ENCODE results near the gene SNCG. TPM values are rescaled to one million over a fixed set of nuclear protein-coding genes. Genes with fewer than 3 reads are reported as not detected.

SNCG gene
- total and polyA plus RNA-seq, 4 donors, result 70.0 to 209 (median 98.4) TPM

GRCh38 chr10:86962136-86962980, 4.0 kb downstream of the SNCG start:
- intact Hi-C loops (cut with DNase I), result loop anchor here in 1 of 2 donors (5.0 kb wide), 1 partner anchor 250 kb away; no protein-coding TSS in a partner anchor
- H3K4me1 ChIP-seq (ENCODE audit: control insufficient read depth in 1 of 2, insufficient read depth in 2 of 2, low read length in 2 of 2), result peaks cover 0 to 5% of the 10 kb centered on the region in 2 donors
- H3K27ac ChIP-seq (ENCODE audit: low read depth in 1 of 2, low read length in 2 of 2), result no peak overlapping the region
- H3K9me3 ChIP-seq (ENCODE audit: control insufficient read depth, low read length), result no peaks in the 10 kb centered on the region
- H3K36me3 ChIP-seq (ENCODE audit: control insufficient read depth in 1 of 2, insufficient read depth in 2 of 2, low read length in 1 of 2), result no peaks in the 10 kb centered on the region
- WGBS, 2 donors, result 87 to 91% methylated on average over 7 of the region's 7 CpGs
- no peaks in the 10 kb centered on the region for H3K27me3 ChIP-seq (ENCODE audit: control insufficient read depth in 1 of 2, insufficient read depth in 2 of 2, low read length in 1 of 2)
- H3K4me3 ChIP-seq (ENCODE audit: low read length in 2 of 2), result no peak overlapping the region
- no peak for ATAC-seq (ENCODE audit: low FRiP score)
- no peak for DNase-seq

DNA sequence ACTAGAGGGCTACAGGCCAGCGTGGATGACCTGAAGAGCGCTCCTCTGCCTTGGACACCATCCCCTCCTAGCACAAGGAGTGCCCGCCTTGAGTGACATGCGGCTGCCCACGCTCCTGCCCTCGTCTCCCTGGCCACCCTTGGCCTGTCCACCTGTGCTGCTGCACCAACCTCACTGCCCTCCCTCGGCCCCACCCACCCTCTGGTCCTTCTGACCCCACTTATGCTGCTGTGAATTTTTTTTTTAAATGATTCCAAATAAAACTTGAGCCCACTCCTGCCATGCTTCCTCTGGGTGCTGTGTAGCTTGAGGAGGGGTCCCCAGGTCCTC, 4.5 kb downstream of the SNCG start:
- Histone ChIP-seq H3K9me3 (ENCODE audit: control insufficient read depth, low read length) (no peaks in the 10 kb centered on the region), H3K27ac (ENCODE audit: low read depth in 1 of 2, low read length in 2 of 2) (no peak overlapping the region), H3K4me1 (ENCODE audit: control insufficient read depth in 1 of 2, insufficient read depth in 2 of 2, low read length in 2 of 2) (peaks cover 0 to 1% of the 10 kb centered on the region in 2 donors), H3K27me3 (ENCODE audit: control insufficient read depth in 1 of 2, insufficient read depth in 2 of 2, low read length in 1 of 2) (no peaks in the 10 kb centered on the region), H3K36me3 (ENCODE audit: control insufficient read depth in 1 of 2, insufficient read depth in 2 of 2, low read length in 1 of 2) (no peaks in the 10 kb centered on the region), H3K4me3 (ENCODE audit: low read length in 2 of 2) (no peak overlapping the region)
- no peak for DNase-seq
- WGBS, 2 donors, result 87 to 95% methylated on average over 7 of the region's 7 CpGs
- no peak for ATAC-seq (ENCODE audit: low FRiP score)
- intact Hi-C loops (cut with DNase I), result loop anchor here in 1 of 2 donors (5.0 kb wide), 1 partner anchor 251 kb away; no protein-coding TSS in a partner anchor

DNA sequence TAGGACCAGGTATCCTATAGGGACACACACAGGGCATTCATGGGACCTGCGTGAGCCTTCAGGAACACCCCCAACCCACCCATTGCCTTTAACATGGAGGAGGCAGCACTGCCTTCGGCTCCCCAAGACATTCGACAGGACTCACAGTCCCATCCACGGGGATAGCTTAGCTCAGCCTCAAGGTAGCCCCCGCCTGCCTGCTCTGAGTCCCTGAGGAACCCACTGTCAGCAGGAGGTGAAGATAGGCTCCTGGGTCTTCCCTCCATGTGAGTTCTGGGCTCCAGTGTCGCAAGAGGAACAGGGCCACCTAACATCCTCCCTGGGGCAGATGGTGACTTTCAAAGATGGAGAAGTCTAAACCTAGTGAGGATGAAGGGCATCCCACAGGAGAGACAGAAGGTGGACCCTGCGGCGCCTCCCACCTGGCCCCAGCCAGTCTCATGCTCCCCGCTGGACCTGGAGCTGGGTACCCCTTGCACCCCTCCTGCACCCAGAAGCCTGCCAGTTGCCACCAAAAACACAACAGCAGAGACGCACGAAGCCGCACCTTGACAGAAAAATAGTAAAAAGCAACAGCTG, 5.0 kb downstream of the SNCG start:
- Histone ChIP-seq H3K9me3 (ENCODE audit: control insufficient read depth, low read length) (no peaks in the 10 kb centered on the region), H3K27ac (ENCODE audit: low read depth in 1 of 2, low read length in 2 of 2) (no peak overlapping the region), H3K4me1 (ENCODE audit: control insufficient read depth in 1 of 2, insufficient read depth in 2 of 2, low read length in 2 of 2) (no peaks in the 10 kb centered on the region), H3K36me3 (ENCODE audit: control insufficient read depth in 1 of 2, insufficient read depth in 2 of 2, low read length in 1 of 2) (no peaks in the 10 kb centered on the region), H3K4me3 (ENCODE audit: low read length in 2 of 2) (no peak overlapping the region), H3K27me3 (ENCODE audit: control insufficient read depth in 1 of 2, insufficient read depth in 2 of 2, low read length in 1 of 2) (no peaks in the 10 kb centered on the region)
- WGBS, 2 donors, result 88 to 94% methylated on average over 12 of the region's 12 CpGs
- intact Hi-C loops (cut with DNase I), result loop anchor here in 1 of 2 donors (5.0 kb wide), 1 partner anchor 251 kb away; no protein-coding TSS in a partner anchor
- no peak for DNase-seq
- ATAC-seq (ENCODE audit: low FRiP score), result no peak

- Histone ChIP-seq H3K36me3 (ENCODE audit: control insufficient read depth in 1 of 2, insufficient read depth in 2 of 2, low read length in 1 of 2) (no peaks in the 10 kb centered on the region), H3K27ac (ENCODE audit: low read depth in 1 of 2, low read length in 2 of 2) (no peak overlapping the region), H3K4me1 (ENCODE audit: control insufficient read depth in 1 of 2, insufficient read depth in 2 of 2, low read length in 2 of 2) (no peaks in the 10 kb centered on the region), H3K27me3 (ENCODE audit: control insufficient read depth in 1 of 2, insufficient read depth in 2 of 2, low read length in 1 of 2) (no peaks in the 10 kb centered on the region), H3K9me3 (ENCODE audit: control insufficient read depth, low read length) (no peaks in the 10 kb centered on the region), H3K4me3 (ENCODE audit: low read length in 2 of 2) (no peak overlapping the region)
- WGBS, 2 donors, result 56 to 59% methylated on average over 13 of the region's 13 CpGs
- ATAC-seq (ENCODE audit: low FRiP score), result no peak
- DNase-seq, result peak in 1 of 2 donors; percentile 70
- intact Hi-C loops (cut with DNase I), result loop anchor here in 1 of 2 donors (5.0 kb wide), 1 partner anchor 252 kb away; no protein-coding TSS in a partner anchor
Measured at GRCh38 chr10:86964061-86964846, 5.9 kb downstream of the SNCG start.

DNA sequence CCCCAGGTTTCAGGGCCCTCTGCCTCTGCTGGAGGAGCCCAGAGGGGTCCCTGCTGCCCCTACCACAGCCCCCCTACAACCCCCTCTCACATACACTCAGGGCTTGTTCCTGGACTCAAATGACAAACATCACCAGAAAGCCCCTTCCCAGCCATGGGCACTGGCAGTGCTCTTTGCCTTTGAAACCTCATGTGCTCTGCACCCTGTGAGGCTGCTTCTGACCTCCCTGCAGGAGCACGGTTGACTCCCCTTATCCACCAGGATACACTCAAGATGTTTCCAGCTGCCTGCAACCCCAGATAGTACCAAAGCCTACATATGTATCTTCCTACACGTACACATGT, 6.4 kb downstream of the SNCG start:
- Histone ChIP-seq H3K36me3 (ENCODE audit: control insufficient read depth in 1 of 2, insufficient read depth in 2 of 2, low read length in 1 of 2) (no peaks in the 10 kb centered on the region), H3K27ac (ENCODE audit: low read depth in 1 of 2, low read length in 2 of 2) (no peak overlapping the region), H3K4me1 (ENCODE audit: control insufficient read depth in 1 of 2, insufficient read depth in 2 of 2, low read length in 2 of 2) (no peaks in the 10 kb centered on the region), H3K4me3 (ENCODE audit: low read length in 2 of 2) (no peak overlapping the region), H3K9me3 (ENCODE audit: control insufficient read depth, low read length) (no peaks in the 10 kb centered on the region), H3K27me3 (ENCODE audit: control insufficient read depth in 1 of 2, insufficient read depth in 2 of 2, low read length in 1 of 2) (no peaks in the 10 kb centered on the region)
- intact Hi-C loops (cut with DNase I), result loop anchor here in 1 of 2 donors (5.0 kb wide), 1 partner anchor 253 kb away; no protein-coding TSS in a partner anchor
- no peak for DNase-seq
- WGBS, 2 donors, result 84 to 89% methylated on average over 2 of the region's 2 CpGs
- no peak for ATAC-seq (ENCODE audit: low FRiP score)

DNA sequence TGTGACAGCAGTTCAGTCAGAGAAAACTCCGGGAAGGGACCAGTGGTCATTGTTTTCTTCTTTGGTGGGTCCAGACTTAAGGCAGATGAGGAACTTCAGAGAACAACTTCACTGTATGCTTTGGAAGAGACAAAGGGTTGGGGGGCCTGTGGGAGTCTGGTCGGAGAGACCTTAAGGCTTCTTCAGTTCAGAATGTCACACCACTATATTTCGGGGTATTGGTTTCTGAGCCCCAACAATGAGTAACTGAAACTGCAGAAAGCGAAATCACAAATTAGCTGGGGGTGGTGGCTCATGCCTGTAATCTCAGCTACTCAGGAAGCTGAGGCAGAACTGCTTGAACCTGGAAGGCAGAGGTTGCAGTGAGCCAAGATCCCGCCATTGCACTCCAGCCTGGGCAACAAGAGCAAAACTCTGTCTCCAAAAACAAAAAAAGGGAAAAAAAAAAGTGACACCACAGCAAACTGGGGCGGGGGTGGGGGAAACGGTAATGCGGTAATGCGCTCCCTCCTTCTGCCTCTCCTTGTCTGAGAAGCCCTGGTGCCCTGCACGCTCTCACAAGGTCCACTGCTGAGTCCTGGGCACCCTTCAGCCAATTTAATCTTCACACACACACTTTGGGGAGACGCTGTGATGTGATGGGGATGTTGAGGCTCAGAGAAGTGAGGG, 7.7 kb downstream of the SNCG start:
- Histone ChIP-seq H3K27me3 (ENCODE audit: control insufficient read depth in 1 of 2, insufficient read depth in 2 of 2, low read length in 1 of 2) (no peaks in the 10 kb centered on the region), H3K4me1 (ENCODE audit: control insufficient read depth in 1 of 2, insufficient read depth in 2 of 2, low read length in 2 of 2) (no peaks in the 10 kb centered on the region), H3K9me3 (ENCODE audit: control insufficient read depth, low read length) (no peaks in the 10 kb centered on the region), H3K36me3 (ENCODE audit: control insufficient read depth in 1 of 2, insufficient read depth in 2 of 2, low read length in 1 of 2) (no peaks in the 10 kb centered on the region), H3K27ac (ENCODE audit: low read depth in 1 of 2, low read length in 2 of 2) (peak overlapping the region in 1 of 2 donors; percentile 36), H3K4me3 (ENCODE audit: low read length in 2 of 2) (no peak overlapping the region)
- DNase-seq (peak in 1 of 2 donors; percentile 70), ATAC-seq (ENCODE audit: low FRiP score) (no peak)
- intact Hi-C loops (cut with DNase I), result loop anchor here in 1 of 2 donors (2.0 kb wide), 1 partner anchor 25 kb away; no protein-coding TSS in a partner anchor
- 20 to 26% methylated on average over 11 of the region's 11 CpGs for WGBS, 2 donors

- H3K4me1 ChIP-seq (ENCODE audit: control insufficient read depth in 1 of 2, insufficient read depth in 2 of 2, low read length in 2 of 2), result no peaks in the 10 kb centered on the region
- DNase-seq, result peak in 1 of 2 donors; percentile 66
- intact Hi-C loops (cut with DNase I), result loop anchor here in 1 of 2 donors (2.0 kb wide), 1 partner anchor 27 kb away; no protein-coding TSS in a partner anchor
- no peak overlapping the region for H3K4me3 ChIP-seq (ENCODE audit: low read length in 2 of 2)
- 57 to 58% methylated on average over 7 of the region's 7 CpGs for WGBS, 2 donors
- H3K36me3 ChIP-seq (ENCODE audit: control insufficient read depth in 1 of 2, insufficient read depth in 2 of 2, low read length in 1 of 2), result no peaks in the 10 kb centered on the region
- ATAC-seq (ENCODE audit: low FRiP score), result no peak
- no peaks in the 10 kb centered on the region for H3K27me3 ChIP-seq (ENCODE audit: control insufficient read depth in 1 of 2, insufficient read depth in 2 of 2, low read length in 1 of 2)
- no peaks in the 10 kb centered on the region for H3K9me3 ChIP-seq (ENCODE audit: control insufficient read depth, low read length)
- peak overlapping the region in 1 of 2 donors; percentile 87 for H3K27ac ChIP-seq (ENCODE audit: low read depth in 1 of 2, low read length in 2 of 2)
Measured at GRCh38 chr10:86967481-86967941, 9.1 kb downstream of the SNCG start.

Data from aorta (tissue), 5 donors.